Mesendoderm (in vitro differentiated cells): Measurements from ENCODE around the gene SCAND1.
"Not testable (repeated sequence)": the region's sequence is repeated elsewhere in the genome, so short reads cannot be mapped to it uniquely, and the experiment has no call there.

Experiments
- DNase-seq: peaks from one replicate; pipeline ENCODE4 v3.0.0; 2013
- H2AK5ac ChIP-seq: 2 replicates; pipeline ENCODE4 v1.6.1; 2013; ENCODE audit warnings: low read length, inconsistent platforms
- H2BK120ac ChIP-seq: 2 replicates; pipeline ENCODE4 v1.6.1; 2013; ENCODE audit warnings: low read depth, mild to moderate bottlenecking, low read length, moderate library complexity, mixed read lengths
- H2BK15ac ChIP-seq: replicated peaks from 2 replicates; pipeline ENCODE4 v1.6.1; 2013; ENCODE audit warnings: low read depth, mild to moderate bottlenecking, moderate library complexity
- H2BK5ac ChIP-seq: 2 replicates; pipeline ENCODE4 v1.6.1; 2013; ENCODE audit warnings: low read length, inconsistent platforms
- H3K18ac ChIP-seq: 2 replicates; pipeline ENCODE4 v1.6.1; 2013; ENCODE audit warnings: mild to moderate bottlenecking, low read length, mixed read lengths
- H3K23ac ChIP-seq: one replicate; pipeline ENCODE4 v1.6.1; 2013; ENCODE audit warnings: low read length
- H3K27ac ChIP-seq: 2 replicates; pipeline ENCODE4 v1.5.1; 2013; ENCODE audit warnings: low read depth, mild to moderate bottlenecking, inconsistent platforms, low read length, moderate library complexity
- H3K27me3 ChIP-seq: 2 replicates; pipeline ENCODE4 v1.6.1; 2013; ENCODE audit warnings: low read length, control low read depth, mild to moderate bottlenecking, inconsistent platforms; ENCODE audit not compliant: insufficient read depth, poor library complexity
- H3K36me3 ChIP-seq: 2 replicates; pipeline ENCODE4 v1.6.1; 2013; ENCODE audit warnings: low read length, inconsistent platforms; ENCODE audit not compliant: control insufficient read depth, insufficient read depth
- H3K4ac ChIP-seq: one replicate; pipeline ENCODE4 v1.6.1; 2013; ENCODE audit warnings: low read depth, mild to moderate bottlenecking, low read length, moderate library complexity
- H3K4me1 ChIP-seq: 2 replicates; pipeline ENCODE4 v1.6.1; 2013; ENCODE audit warnings: low read depth, low read length, inconsistent platforms; ENCODE audit not compliant: control insufficient read depth
- H3K4me2 ChIP-seq: 2 replicates; pipeline ENCODE4 v1.6.1; 2013; ENCODE audit warnings: low read length
- H3K4me3 ChIP-seq: 2 replicates; pipeline ENCODE4 v1.5.1; 2013; ENCODE audit warnings: mild to moderate bottlenecking, low read length
- H3K56ac ChIP-seq: one replicate; pipeline ENCODE4 v1.6.1; 2013; ENCODE audit warnings: low read length
- H3K79me1 ChIP-seq: 2 replicates; pipeline ENCODE4 v1.6.1; 2013; ENCODE audit warnings: low read length, inconsistent platforms
- H3K79me2 ChIP-seq: 2 replicates; pipeline ENCODE4 v1.6.1; 2013; ENCODE audit warnings: mild to moderate bottlenecking, low read length; ENCODE audit not compliant: control insufficient read depth, insufficient read depth
- H3K9ac ChIP-seq: 2 replicates; pipeline ENCODE4 v1.6.1; 2013; ENCODE audit warnings: low read length, inconsistent platforms
- H4K5ac ChIP-seq: one replicate; pipeline ENCODE4 v1.6.1; 2013; ENCODE audit warnings: low read length
- H4K8ac ChIP-seq: one replicate; pipeline ENCODE4 v1.6.1; 2013; ENCODE audit warnings: low read depth, mild to moderate bottlenecking, control low read depth, low read length, moderate library complexity
- WGBS: extraction: QIAGEN DNeasy Blood & Tissue Kit; methylation state at CpG from one replicate; pipeline ENCODE4 v1.1.7; 2013; ENCODE audit warnings: low lambda C conversion rate, missing lambda C conversion rate; ENCODE audit not compliant: insufficient coverage; ENCODE audit errors: extremely low coverage; 5-methylcytosine and 5-hydroxymethylcytosine counted together

Gene SCAND1

DNA sequence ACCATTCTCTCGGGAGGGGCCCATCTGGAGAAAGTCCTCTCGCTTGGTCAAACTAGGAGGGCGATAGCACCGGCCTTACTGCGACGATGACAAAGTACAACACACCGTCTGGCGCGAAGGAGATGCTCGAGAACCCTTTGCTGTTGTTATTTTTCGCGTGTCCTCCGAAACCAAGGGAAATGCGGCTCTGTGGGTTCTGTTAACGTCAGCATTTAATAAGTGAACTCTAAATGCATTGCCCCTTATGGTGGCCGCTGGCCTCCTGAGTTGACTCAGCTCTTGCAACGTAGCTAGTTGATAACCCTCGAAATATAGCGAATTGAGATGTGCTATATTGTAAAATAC, 577 bp upstream of the SCAND1 start:
- Histone ChIP-seq H3K4me3 (peak overlapping the region; percentile 52), H4K5ac (no peak overlapping the region), H2BK5ac (peak overlapping the region; percentile 41), H3K18ac (no peak overlapping the region), H3K79me2 (peaks cover 11% of the 10 kb centered on the region), H3K36me3 (no peaks in the 10 kb centered on the region), H3K9ac (peak overlapping the region; percentile 90), H3K79me1 (peaks cover 6% of the 10 kb centered on the region), H3K4ac (no peak overlapping the region), H2BK120ac (no peak overlapping the region), H2BK15ac (no peak overlapping the region), H3K4me2 (peak overlapping the region; percentile 88), H3K27me3 (no peaks in the 10 kb centered on the region), H3K56ac (peak overlapping the region; percentile 96), H2AK5ac (no peak overlapping the region), H3K4me1 (no peaks in the 10 kb centered on the region), H4K8ac (no peak overlapping the region), H3K27ac (peak overlapping the region; percentile 71), H3K23ac (no peak overlapping the region)
- DNase-seq: no peak
- WGBS: no CpG with 5 or more reads among the region's 19 CpGs

DNA sequence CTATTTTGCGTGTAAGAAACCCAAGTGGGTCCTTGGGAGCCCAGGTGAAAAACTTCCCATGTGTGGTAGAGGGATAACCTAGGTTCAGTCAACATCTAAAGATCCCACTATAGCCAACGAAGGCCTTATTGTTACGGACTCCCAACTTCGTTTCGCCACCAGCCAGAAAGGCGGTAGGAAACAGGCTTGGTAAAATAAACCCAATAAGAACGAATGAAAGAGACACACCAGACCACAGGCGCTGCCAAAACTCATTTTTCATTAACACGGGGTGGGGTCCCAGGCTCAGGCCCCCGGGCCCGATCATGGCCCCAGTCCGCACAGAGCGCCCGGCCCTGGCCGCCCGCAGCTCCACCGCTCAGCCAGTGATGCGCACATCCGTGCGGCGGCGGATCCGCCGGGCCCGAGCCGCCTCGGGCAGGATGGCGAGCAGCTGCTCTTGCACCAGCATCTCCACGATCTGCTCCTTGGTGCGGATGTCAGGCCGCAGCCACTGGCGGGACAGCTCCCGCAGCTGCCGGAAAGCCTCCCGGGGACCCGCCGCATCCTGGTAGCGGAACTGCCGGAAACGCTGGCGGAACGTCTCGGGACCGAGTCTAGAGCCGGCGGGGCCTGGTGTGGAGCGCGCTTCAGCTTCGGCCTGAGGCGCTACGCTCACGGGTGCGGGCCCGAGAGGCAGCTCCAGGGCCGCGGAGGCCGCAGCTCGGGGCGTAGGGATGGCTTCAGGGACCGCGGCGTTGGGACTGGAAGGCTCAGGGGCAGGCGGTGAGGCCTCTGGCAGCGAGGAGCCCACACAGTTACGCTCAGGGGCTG, 709 bp downstream of the SCAND1 start:
- Histone ChIP-seq H3K4me3 (peak overlapping the region; percentile 97), H3K9ac (peak overlapping the region; percentile 99), H3K79me2 (peaks cover 11% of the 10 kb centered on the region), H2BK120ac (no peak overlapping the region), H2BK15ac (no peak overlapping the region), H3K56ac (peak overlapping the region; percentile 100), H3K27ac (peak overlapping the region; percentile 99), H3K4me1 (no peaks in the 10 kb centered on the region), H3K36me3 (no peaks in the 10 kb centered on the region), H3K23ac (peak overlapping the region; percentile 99), H3K18ac (peak overlapping the region; percentile 61), H2AK5ac (no peak overlapping the region), H4K8ac (peak overlapping the region; percentile 1), H4K5ac (no peak overlapping the region), H3K79me1 (peaks cover 6% of the 10 kb centered on the region), H3K27me3 (no peaks in the 10 kb centered on the region), H3K4me2 (peak overlapping the region; percentile 96), H3K4ac (peak overlapping the region; percentile 62), H2BK5ac (peak overlapping the region; percentile 84)
- no CpG with 5 or more reads among the region's 65 CpGs for WGBS
- peak; percentile 61 for DNase-seq

DNA sequence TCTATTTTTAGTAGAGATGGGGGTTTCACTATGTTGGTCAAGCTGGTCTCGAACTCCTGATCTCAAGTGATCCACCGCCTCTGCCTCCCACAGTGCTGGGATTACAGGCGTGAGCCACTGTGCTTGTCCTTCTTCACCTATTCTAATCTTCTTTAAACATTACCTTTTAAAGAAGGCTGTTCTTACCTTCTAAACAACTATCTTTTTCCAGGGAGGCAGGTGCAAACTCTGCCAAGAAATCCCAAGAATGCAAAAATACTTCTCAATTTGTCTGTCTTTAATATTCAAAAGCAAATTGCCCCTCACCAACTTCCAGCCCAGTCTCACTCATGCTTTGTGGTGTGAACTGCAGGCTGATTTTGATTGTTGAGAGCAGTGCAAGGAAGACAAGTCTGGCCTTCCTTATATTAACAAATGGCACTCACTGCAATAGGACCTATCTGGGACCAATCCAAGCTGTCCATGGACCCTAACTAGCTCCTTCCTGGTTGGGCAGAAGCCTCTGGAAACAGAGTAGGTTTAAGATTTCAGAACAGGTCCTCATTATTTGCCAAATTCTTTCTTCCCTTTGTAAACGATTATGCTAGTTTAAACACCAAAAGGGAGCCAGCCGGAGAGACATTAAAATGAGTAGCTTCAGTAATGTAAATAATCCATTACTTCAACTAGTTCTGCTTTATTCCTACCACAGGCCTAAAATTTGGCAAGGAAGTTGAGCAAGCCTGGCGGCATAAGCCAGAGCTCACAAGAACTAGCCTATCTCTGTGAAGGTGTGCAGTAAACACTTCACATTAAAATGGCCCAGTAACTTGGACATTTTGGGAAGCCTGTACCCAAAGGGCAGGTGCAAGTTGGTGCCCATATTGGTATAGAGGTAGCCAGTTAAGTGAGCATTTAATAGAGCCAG, 1.6 kb downstream of the SCAND1 start:
- peak; percentile 41 for DNase-seq
- Histone ChIP-seq H4K8ac (no peak overlapping the region), H3K4me3 (peak overlapping the region; percentile 97), H2AK5ac (no peak overlapping the region), H3K4me2 (peak overlapping the region; percentile 96), H3K27me3 (no peaks in the 10 kb centered on the region), H3K23ac (no peak overlapping the region), H3K56ac (peak overlapping the region; percentile 100), H3K4ac (no peak overlapping the region), H3K79me2 (peaks cover 11% of the 10 kb centered on the region), H4K5ac (no peak overlapping the region), H3K27ac (no peak overlapping the region), H2BK120ac (no peak overlapping the region), H3K18ac (no peak overlapping the region), H2BK5ac (no peak overlapping the region), H3K4me1 (no peaks in the 10 kb centered on the region), H3K9ac (peak overlapping the region; percentile 99), H3K79me1 (peaks cover 6% of the 10 kb centered on the region), H3K36me3 (no peaks in the 10 kb centered on the region), H2BK15ac (no peak overlapping the region)
- WGBS: no CpG with 5 or more reads among the region's 6 CpGs

DNA sequence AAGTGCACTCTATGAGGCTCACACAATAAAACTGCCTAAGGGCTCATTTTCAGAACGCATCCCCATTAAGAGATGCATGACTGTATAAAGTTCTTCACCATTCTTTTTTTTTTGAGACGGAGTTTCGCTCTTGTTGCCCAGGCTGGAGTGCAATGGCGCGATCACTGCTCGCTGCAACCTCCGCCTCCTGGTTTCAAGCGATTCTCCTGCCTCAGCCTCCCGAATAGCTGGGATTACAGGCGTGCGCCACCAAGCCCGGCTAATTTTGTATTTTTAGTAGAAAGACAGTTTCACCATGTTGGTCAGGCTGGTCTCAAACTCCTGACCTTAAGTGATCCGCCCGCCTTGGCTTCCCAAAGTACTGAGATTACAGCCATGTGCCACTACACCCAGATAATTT, 2.2 kb downstream of the SCAND1 start:
- H3K79me2 ChIP-seq: peaks cover 11% of the 10 kb centered on the region
- not testable (repeated sequence) for H4K5ac ChIP-seq, H3K4ac ChIP-seq, H3K18ac ChIP-seq, H3K9ac ChIP-seq, H3K4me1 ChIP-seq, H3K4me2 ChIP-seq, H3K56ac ChIP-seq, H3K79me1 ChIP-seq, H3K27ac ChIP-seq, H4K8ac ChIP-seq, H3K4me3 ChIP-seq, H3K23ac ChIP-seq, H2BK15ac ChIP-seq, DNase-seq, H3K36me3 ChIP-seq, H2BK5ac ChIP-seq, H3K27me3 ChIP-seq, H2AK5ac ChIP-seq, H2BK120ac ChIP-seq
- no CpG with 5 or more reads among the region's 14 CpGs for WGBS

DNA sequence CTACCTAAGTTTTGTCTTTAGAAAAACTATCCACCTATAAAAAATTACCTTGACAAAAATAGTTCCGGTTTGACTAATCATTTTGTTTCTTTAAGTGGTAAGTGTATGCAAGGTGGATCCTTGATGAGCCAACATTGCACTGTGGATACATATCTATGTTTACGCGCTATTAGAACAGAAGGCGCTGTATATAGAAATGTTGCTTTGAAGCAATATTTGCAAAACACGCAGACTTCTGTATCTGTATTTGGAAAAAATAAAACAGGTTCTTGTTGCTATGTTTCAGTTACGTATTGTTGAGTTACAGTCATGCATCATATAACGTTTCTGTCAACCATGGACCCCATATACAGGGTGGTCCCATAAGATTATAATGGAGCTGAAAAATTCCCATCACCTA, 4.2 kb downstream of the SCAND1 start:
- Histone ChIP-seq H3K4me2 (no peak overlapping the region), H2AK5ac (no peak overlapping the region), H3K79me2 (peaks cover 11% of the 10 kb centered on the region), H3K27ac (no peak overlapping the region), H2BK120ac (no peak overlapping the region), H4K8ac (no peak overlapping the region), H3K4ac (no peak overlapping the region), H3K56ac (no peak overlapping the region), H3K9ac (no peak overlapping the region), H2BK15ac (no peak overlapping the region), H4K5ac (no peak overlapping the region), H3K4me1 (no peaks in the 10 kb centered on the region), H3K79me1 (peaks cover 6% of the 10 kb centered on the region), H3K27me3 (no peaks in the 10 kb centered on the region), H3K18ac (no peak overlapping the region), H3K23ac (no peak overlapping the region), H2BK5ac (no peak overlapping the region), H3K36me3 (no peaks in the 10 kb centered on the region), H3K4me3 (no peak overlapping the region)
- no CpG with 5 or more reads among the region's 7 CpGs for WGBS
- no peak for DNase-seq
